Activated CD4-positive, alpha-beta T cell treated with anti-CD3 and anti-CD28 coated beads, Interleukin-2, Interleukin-6, amounts not matched to agents 100 ng/mL and 50 ng/mL, durations not matched to agents 16 hours and 8 hours (primary cell): ENCODE data around the gene PEX10.

Source experiments
- DNase-seq: peaks from one replicate; pipeline ENCODE4 v3.0.0-alpha.2; 2020

PEX10 gene

DNA sequence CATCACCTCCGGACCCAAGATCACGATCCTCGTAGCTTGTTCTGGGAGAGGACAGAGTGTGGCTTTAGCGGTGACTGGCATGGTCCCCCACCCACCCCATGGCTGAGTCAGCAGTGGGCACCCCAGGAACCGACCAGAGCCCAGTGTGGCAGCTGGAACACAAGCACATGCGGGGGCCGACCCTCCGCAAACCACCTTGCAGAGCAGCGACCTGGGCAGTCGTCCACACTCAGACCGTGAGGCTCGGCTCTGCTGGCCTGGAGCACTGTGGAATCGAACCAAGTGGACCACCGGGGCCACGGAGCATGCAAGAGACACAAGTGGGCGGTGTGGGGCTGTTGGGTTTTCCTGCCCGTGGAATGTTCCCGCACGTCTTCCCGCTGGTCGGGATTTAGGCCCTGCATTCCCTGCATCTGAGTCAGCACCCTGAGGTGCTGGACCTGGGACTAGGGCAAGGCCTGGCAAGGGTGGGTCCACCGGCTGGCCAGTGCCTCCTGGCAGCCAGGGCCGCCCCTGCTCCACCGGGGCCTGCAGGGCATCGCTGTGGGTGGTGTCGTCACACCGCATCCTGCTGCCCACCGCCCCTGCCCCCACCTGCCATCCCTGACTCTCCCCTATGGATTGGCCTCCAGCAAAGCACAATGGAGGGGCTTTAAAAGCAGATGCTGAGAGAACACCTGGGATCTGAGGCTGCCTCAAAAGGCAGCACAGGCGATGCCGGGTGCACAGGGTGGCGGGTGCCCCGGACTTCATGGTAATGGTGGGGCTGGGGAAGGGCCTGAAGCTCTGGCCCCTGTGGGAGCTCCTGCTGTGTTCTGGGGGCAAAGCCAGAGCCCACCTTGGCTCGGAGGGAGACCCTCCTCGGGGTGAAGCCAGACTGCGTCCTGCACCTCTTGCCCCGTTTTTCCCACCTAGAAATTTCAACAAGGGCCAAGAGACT lies 39.5 kb downstream of the PEX10 start:
- no peak for DNase-seq

GRCh38 chr1:2368053-2368744 lies 44.2 kb downstream of the PEX10 start:
- DNase-seq, result no peak

GRCh38 chr1:2363847-2364513 lies 48.4 kb downstream of the PEX10 start:
- DNase-seq, result no peak

DNA sequence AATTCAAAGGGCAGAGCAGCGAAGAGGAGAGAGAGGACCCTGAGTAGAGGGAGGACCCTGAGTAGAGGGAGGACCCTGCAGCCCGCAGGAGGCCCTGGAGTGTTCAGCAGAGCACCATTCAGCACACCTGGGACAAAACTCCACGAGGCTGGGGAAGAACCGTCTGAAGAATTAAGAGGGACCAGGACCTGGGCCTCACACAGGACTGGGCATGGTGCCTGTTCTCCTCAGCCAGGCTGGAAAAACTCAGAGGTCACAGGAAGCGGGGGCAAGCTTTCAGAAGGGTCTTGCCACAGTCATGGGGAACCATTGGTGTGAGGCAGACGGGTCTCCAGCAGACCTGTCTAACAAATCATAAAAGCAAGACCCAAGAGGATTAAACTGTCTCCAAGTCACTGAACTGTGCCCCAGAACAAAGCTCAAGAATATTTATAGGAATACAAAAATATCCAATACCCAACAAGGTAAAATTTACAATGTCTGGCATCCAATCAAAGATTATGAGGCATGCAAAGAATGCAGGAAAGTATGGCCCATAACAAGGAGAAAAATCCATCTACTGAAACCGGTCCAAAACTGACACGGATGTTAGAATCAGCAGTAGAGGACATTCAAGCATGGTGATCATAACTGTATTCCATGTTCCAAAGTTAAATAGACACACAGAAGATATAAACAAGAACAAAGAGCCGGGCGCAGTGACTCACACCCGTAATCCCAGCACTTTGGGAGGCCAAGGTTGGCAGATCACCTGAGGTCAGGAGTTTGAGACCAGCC lies 51.6 kb downstream of the PEX10 start:
- DNase-seq, result no peak

- DNase-seq, result no peak
Measured at GRCh38 chr1:2358651-2359640, 53.4 kb downstream of the PEX10 start.

DNA sequence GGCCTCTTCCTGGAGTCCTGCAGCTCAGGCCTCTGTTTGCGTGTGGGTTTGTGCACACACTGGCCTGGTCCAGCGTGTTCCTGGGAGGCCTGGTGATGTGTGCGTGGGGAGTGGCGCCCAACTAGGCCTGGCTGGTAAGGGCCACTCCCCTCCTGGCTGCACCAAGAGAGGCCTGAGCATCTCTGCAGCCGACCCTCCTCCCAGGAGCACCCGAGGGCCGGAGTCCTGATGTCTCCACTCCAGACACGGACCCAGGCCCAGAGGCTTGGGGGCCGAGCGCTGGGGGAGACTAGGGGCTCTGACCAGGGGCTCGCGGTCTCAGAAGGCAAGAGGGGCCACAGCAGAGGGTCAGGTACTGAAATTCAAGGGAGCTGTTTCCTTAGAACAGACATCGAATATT lies 54.3 kb downstream of the PEX10 start:
- no peak for DNase-seq

DNA sequence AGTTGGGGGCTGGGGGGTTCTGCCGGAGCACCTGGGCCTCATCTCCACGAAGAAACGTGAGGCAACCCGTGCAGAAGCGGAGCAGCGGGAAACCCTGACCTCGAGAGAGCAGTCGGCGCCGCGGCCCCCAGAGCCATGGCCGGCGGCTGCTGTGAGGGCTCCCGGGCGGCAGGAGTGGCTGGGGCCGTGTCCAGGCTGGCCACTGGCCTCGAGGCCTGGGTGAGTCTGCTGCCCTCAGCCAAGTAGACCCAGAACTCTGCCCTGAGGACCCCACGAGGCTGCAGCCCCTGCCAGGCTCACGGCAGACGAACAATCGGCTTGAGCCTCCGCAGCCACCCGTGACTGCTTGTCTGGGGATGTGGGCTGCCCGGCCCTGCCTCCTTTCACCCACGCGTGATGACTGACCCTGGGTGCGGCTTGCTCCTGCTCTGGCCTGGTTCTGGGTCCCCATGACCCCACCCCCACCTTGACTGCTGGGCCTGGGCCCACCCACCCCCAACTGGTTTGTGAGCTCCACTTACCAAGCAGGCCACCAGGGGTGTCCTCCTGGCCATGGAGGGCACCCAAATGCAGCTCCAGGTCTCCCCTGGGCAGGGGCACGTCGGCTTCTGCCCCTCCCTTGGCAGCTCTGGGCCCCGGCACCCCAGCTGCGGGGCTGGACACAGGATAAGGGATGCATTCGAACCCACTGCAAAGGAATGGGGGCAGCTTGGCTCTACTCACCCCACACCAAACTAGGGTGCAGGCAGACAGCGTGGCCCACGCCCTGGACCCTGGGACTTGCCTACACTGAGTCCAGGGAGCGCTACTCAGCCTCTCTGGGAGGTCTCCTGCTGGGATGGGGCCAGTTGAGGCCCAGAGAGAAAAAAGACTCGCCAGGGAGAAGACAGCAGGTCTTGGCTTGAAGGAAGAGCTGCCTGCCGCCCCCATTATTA lies 55.2 kb downstream of the PEX10 start:
- DNase-seq, result no peak

- DNase-seq, result no peak
Measured at GRCh38 chr1:2356401-2356800, 56.0 kb downstream of the PEX10 start.

DNA sequence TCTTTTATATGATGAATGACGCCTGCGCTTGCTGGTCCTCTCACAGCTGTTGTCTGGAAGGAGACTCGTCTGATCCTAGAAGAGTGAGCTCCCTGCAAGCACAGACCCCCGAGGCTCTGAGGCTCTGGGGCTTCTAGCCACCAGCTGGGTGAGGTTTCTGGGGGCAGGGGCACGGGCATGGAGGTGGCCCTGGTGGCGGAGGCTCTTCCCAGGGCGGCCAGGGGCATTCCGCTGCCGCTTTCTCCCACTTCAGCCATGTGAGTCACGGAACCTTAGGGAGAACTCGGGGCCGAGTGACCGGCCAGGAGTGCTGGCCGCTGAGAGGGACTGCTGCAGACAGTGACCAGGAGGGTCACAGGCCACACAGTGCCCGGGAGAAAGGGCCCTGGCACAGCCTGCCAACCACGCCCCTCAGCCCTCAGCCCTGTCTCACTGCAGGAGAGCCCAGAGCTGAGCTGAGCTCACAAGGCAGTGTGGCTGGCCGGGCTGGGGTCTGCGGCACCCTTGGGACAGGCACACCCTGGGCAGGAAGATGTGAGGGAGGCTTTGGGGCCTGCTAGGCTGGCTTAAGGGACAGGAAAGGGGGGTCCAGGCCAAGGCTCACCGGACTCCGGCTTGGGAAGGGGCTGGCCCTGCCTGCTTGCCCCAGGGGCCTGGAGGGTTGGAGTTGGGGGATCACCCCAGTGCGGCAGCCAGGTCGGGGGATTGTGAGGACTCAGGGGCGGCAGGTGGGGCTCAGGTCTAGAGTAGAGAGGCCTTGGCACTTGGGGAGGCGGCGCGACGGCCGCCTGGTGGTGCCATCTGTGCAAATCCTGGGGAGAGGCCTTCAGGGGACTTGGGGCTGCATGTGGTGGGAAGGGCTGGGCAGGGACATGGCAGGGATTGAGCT lies 56.7 kb downstream of the PEX10 start:
- no peak for DNase-seq

DNA sequence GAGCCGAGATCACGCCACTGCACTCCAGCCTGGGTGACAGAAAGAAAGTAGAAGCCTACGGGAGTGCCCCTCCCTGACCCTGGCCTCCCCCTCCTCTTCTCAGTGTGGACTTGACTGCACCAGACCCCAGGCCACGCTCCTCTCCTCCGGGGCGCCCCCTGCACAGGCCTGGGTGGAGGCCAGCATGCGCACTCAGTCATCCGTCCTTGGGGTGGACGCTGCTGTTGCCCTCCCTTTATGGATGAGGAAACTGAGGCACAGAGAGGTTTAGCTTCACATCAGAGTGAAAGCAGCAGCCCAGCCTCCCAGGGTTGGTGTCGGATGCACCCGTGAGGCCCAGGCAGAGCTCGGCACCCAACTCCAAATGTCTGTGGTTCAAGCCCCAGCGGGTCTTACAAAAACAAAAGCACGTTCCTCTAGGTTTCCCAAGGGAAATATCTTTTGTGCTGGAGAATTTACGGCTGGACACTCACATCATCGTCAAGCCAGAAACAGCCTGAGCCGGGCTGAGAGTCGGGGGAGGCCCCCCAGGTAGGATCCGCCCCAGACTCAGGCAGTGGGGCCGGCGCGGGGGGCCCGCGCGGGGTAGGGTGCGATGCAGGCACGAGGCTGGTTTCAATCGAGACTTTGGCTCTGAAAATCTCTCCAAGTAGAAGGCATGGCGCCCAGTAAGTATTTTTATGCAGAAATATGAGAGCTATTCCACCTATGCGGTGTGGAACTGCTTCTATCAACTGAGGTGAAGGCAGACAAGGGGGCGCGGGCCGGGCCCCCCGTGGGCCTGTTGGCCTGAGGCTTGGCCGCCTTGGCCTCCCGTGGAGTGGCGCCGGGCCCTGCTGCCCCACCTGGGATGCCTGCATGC lies 57.6 kb downstream of the PEX10 start:
- no peak for DNase-seq
